HG03196 (cell line): ENCODE measurements around the gene SHKBP1.

ENCODE experiments used
- ATAC-seq: cut with Tn5 transposase; IDR thresholded peaks from one replicate; pipeline ENCODE4 v1.9.1; 2021; ENCODE audit not compliant: unreplicated experiment

Gene SHKBP1

GRCh38 chr19:40632311-40633036, 55.8 kb downstream of the SHKBP1 start:
- ATAC-seq: no peak

- no peak for ATAC-seq
Observed at GRCh38 chr19:40633207-40633606, 56.5 kb downstream of the SHKBP1 start.

- ATAC-seq: no peak
Observed at GRCh38 chr19:40638327-40638726, 61.7 kb downstream of the SHKBP1 start.

- no peak for ATAC-seq
Observed at GRCh38 chr19:40639638-40639982, 62.9 kb downstream of the SHKBP1 start.

- no peak for ATAC-seq
Observed at GRCh38 chr19:40640744-40641143, 64.1 kb downstream of the SHKBP1 start.
